ENCODE measurements around the gene DBNL.

The DBNL gene

DNA sequence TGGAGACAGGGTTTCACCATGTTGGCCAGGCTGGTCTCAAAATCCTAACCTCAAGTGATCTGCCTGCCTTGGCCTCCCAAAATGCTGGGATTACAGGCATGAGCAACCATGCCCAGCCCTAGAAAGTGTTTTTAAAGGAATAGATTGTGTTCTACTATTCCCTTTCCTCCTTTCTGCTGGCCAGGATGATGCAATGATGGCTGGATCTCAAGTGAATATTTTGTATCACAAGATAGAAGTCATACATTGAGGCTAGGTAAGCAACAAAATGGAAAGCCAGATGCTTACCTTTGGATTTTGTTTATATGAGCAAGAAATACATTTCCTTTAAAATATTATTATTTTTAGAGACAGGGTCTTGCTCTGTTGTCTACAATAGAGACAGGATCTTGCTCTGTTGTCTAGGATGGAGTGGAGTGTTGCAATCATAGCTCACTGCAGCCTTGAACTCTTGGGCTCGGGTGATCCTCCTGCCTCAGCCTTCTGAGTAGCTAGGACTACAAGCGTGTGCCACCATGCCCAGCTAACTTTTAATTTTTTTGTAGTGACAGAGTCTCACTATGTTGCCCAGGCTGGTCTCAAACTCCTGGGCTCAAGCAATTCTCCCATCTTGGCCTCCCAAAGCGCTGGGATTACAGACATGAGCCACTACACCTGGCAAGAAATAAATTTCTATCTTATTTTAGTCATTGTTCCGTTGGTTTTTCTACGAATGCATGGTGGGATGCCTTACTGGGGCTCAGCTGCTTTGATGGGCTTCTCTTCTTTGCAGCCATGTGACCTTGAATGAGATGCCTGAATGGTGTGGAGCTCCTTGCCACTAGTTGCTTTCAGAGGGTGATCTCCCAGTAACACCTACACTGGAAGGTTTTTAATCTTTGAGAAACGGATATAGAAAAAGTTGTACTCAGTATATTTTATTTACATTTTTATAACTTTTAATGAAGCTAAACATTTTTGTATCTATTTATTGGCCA lies 53.9 kb downstream of the DBNL start:
- no peak for DNase-seq (ENCODE audit: low read depth in 2 of 2, low spot score in 1 of 2)

DNA sequence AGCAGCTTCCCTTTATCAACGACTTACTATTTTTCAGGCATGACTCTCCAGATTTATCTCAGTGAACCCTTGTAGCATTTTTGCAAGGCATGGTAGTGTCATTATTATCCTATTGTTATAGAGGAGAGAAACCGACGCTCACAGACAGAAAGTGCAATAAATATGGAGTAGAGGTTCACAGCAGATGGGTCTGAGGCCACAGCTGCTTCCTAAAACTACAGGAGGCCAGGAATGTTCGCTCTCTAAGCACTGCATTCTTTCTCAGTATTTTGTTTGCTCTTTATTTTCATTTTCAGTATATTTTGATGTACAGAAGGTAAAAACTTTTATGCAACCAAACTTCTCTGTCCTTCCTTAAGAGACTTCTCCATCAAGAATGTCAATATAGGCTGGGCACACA lies 55.2 kb downstream of the DBNL start:
- no peak for DNase-seq (ENCODE audit: low read depth in 2 of 2, low spot score in 1 of 2)

DNA sequence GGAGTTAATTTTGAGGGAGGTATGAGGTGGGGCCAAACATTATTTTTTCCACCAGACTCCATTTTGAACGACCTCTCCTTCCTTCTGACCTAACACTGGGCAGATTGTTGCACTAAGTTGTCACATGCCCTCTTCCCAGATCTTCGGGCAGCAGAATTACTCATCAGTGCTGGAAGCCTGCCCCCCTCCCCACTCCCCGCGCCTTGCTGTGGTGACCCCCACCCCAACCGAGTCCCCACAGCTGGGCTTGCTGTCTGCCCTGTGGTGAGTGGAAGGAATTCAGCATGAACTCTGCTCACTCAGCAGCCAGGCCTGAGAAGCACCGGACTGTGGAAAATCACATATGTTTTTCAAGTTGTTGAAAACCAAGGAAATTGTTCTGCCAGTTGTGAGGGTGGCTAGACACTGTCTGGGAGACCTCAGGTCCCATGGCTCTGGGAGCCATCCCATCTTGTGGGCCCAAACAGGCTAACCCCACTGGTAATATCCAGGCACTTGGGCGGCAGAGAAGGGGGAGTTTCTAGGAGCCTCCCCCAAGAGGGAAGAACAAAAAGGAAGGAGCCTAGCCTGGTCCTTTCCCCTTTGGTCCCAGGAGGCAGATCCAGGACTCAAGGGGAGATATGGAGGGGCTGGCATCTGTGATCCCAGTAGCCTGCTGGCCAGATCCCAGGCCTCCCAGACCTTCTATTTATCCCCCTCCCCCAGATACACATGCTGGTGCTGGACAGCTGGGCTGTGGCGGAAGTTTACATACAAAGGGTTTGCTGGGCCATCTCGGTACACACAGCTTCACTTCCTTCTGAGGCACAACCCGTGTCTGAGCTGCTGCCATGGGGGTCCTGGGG lies 56.2 kb downstream of the DBNL start:
- DNase-seq (ENCODE audit: low read depth in 2 of 2, low spot score in 1 of 2), result no peak

DNA sequence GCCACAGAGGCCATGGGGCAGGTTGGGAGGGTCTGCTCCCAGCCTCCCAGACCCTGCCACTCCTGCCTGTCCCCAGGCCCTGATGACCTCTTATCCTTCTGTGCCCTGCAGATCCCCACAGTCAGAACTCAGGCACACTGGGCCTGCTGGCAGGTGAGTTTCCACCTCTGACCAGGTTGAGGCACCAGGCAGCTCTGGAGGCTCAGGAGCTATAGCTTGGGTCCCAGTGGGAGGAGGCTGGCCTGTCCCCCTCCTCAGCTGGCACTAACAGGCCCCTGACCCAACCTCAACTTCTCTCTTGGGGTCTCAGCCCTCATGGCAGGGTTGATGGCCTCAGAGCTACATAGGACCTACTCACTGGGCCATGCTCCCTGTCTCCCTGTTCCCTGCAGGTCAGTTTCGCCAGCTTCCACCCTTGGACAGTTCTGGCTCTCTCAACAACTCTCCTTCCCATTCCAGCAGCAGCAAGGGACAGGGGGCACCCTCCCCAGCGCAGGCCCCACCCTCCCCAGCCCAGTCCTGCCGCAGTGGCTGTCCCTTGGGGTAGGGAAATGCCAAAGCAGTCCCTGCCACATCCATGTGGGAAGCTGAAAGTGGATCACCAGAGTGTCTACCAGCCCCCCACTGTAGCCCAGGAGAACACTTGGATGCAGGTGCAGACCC lies 56.9 kb downstream of the DBNL start:
- no peak for DNase-seq (ENCODE audit: low read depth in 2 of 2, low spot score in 1 of 2)

DNA sequence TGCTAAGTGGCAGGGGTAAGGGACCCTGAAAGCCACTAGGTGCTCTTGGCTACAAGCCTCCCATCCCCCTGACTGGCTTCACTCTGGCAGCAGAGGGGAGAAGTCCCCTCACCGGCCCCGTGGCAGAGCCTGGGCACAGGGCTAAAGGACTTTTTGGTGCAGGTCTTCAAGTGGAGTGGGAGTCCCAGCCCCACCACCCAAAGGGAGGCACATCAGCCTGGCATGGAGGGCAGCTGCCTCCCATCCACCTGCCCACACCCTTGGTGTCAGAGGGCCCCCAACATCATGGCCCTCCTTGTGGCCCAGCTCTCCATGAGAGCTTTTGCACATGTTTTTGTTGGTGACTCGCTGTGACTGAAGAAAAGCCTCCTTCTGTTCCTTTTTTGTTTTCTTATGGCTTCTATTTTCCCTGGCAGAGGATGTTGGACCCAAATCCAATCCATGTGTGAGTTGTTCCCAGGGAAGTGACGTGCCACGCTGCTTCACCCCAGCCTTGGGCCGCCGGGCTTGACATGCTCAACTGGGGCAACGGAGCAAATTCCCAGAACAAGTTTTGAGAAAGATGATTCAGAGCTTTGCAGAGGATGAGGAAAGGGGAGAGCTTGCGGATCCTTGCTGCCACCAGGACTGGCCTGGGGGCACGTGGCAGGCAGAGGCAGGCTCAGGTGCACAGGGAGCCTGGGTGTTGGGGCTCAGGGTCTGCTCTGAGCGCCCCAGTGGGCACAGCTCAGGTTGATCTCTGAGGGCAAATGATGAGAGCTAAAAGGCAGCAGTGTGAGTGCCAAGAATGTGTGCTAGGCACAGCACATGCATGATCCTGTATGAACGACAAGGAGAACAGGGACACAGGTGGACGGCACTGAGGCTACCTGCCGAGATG lies 57.7 kb downstream of the DBNL start:
- no peak for DNase-seq (ENCODE audit: low read depth in 2 of 2, low spot score in 1 of 2)

DNA sequence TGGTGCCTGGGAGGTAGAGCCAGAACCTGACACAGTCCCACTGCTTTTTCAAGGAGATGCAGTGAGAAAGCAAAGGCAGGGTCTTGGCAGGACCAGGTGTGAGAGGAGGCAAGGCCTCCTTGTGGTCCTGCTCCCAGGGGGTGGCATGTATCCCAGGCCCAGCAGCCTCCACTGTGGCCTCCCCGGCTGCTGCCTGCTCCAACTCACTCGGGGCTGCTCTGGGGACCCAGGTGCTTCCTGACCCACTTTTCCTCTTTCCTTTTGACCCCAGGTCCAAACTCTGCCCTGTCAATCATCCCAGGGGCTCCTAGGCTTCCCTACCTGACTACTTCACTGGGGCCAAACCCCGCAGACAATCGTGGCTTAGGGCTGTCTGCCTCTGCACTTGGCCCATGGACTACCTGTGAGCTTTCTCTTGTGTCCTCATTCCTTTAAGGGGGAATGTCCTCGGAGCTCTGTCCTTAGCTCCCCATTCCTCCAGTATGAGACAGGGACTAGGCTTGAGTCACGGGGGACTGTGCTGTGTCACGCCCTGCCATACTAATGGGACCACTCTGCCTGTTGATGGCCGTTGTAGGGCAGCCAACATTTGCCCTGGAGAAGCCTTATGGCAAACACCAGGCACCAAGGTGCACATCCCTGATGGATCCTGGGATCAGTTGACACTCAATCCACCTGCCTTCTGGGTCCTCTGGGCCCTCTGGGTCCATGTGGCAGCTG lies 58.5 kb downstream of the DBNL start:
- no peak for DNase-seq (ENCODE audit: low read depth in 2 of 2, low spot score in 1 of 2)

DNA sequence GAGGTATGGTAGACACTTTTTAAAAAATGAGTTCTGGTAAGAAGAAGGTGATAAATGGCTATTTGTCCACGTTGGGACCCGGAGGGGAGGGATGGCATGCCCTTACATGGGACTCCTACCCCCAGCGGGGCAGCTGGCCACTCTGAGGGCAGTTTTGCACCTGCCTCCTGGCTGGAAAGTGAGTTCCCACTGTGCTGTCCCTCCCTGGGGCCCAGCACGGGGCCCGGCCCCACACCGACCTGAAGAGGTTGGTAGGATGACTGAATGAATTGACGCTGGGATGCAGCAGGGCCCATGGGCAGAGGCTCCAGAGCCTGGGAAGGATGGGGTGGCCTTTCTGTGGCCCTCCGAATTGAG lies 59.0 kb downstream of the DBNL start:
- no peak for DNase-seq (ENCODE audit: low read depth in 2 of 2, low spot score in 1 of 2)

DNA sequence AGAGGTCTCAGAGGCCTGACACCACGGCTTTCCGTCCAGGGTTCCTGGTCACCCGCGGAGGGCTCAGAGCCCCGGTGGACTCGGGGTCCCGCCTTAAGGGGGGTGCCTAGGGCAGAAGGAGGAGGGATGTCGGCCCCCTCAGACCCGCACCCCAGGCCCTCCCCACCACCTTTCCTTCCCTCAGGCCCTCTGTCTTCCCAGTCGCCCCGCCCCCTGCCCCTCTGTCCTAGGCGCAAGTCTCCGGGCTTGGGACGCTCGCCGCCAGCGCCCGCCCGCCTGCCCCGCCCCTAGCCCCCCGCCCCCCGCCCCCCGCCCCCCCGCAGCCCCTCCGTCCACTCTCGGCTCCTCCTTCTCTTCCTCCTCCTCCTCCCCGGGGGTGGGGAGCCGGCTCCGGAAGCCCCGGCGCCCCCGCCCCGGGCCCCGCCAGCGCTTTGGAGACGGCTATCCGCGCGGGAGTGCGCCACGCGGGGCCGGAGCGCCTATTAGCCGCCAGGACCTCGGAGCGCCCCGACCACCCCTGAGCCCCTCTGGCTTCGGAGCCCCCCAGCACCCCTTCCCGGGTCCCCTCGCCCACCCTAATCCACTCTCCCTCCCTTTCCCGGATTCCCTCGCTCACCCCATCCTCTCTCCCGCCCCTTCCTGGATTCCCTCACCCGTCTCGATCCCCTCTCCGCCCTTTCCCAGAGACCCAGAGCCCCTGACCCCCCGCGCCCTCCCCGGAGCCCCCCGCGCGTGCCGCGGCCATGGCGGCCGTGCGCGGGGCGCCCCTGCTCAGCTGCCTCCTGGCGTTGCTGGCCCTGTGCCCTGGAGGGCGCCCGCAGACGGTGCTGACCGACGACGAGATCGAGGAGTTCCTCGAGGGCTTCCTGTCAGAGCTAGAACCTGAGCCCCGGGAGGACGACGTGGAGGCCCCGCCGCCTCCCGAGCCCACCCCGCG lies 59.7 kb downstream of the DBNL start, which contains the start of gene AEBP1:
TSS of gene AEBP1 (plus strand) at position 423 of the 937 bp plus-strand sequence. CDS start at position 744, 321 bp downstream.
- DNase-seq (ENCODE audit: low read depth in 2 of 2, low spot score in 1 of 2), result no peak

DNA sequence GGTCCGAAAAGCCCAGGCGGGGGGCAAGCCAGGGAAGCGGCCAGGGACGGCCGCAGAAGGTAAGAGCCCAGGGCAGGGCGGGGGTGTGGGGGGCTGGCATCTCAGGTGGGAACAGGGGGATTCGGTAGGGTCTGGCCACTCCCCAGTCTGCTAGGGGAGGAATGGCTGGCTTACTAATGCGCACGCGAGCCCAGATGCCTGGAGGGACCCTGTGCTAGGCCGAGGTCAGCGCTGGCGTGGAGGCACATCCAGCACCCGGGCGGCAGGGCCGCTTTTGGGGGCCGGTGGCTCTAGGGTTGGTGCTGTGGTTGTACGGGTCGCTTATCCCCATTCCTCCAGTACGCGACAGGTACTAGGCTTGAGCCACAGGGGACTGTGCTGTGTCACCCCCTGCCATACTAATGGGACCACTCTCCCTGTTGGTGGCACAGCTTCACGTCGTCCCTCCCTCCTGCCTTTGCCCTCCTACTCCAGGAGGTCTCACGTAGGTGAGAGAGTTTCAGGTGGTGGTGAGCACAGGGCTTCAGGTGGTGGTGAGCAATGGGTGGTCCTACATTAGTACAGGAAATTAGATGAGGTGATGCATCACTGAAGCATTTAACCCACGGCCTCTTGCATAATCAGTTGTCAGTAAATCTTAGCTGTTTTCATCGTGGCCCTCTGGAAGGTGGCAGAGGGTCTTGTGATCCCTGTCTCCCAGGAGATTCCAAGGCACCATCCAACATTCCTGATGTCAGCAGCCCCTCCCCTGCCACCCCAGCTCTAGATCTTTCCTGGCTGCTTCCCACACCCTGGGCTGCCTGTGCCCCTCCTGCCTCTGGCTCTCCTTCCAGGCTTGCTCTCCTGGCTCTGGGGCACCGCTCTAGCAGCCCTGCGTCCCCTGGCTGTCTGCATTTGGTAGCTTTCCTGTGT lies 60.6 kb downstream of the DBNL start:
- DNase-seq (ENCODE audit: low read depth in 2 of 2, low spot score in 1 of 2), result no peak

DNA sequence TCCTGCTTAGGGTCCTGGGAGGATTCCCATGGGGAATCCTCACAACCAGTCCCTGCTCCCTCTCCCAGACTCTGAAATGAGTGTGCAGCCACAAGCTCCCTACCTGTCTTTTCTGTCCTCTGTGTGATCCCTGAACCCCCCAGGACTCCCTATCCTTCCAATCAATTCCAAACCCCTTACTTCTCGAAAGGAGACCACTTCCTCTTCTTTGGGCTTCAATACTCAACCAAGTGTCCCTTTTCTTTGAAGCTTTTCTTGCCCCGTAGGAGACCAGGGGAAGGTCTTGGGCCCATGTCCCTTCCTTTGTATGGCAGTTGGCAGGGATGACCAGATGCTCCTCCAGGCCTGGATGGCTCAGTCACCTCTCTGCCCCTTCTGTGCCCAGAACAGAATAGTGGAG lies 61.3 kb downstream of the DBNL start:
- no peak for DNase-seq (ENCODE audit: low read depth in 2 of 2, low spot score in 1 of 2)

DNA sequence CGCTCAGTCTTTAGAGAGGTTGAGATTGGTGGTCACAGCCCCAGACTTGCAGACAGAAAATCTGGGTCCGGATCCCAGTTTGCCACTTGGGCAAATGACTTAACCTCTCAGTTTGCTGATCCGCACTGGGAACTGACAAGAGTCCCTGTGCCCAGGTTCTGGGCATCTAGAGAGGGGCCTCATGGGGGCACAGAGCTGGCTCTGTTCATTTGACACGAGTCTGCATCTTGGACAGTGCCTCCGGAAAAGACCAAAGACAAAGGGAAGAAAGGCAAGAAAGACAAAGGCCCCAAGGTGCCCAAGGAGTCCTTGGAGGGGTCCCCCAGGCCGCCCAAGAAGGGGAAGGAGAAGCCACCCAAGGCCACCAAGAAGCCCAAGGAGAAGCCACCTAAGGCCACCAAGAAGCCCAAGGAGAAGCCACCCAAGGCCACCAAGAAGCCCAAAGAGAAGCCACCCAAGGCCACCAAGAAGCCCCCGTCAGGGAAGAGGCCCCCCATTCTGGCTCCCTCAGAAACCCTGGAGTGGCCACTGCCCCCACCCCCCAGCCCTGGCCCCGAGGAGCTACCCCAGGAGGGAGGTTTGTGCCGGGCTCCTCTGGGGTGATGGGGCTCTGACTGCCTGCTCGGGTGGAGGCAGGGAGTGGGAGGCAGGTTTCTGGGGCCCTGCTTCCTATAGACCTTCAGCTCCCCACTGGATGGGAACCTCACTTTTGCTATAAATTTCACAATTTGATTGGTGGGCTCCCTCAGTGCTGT lies 62.0 kb downstream of the DBNL start:
- DNase-seq (ENCODE audit: low read depth in 2 of 2, low spot score in 1 of 2), result no peak

DNA sequence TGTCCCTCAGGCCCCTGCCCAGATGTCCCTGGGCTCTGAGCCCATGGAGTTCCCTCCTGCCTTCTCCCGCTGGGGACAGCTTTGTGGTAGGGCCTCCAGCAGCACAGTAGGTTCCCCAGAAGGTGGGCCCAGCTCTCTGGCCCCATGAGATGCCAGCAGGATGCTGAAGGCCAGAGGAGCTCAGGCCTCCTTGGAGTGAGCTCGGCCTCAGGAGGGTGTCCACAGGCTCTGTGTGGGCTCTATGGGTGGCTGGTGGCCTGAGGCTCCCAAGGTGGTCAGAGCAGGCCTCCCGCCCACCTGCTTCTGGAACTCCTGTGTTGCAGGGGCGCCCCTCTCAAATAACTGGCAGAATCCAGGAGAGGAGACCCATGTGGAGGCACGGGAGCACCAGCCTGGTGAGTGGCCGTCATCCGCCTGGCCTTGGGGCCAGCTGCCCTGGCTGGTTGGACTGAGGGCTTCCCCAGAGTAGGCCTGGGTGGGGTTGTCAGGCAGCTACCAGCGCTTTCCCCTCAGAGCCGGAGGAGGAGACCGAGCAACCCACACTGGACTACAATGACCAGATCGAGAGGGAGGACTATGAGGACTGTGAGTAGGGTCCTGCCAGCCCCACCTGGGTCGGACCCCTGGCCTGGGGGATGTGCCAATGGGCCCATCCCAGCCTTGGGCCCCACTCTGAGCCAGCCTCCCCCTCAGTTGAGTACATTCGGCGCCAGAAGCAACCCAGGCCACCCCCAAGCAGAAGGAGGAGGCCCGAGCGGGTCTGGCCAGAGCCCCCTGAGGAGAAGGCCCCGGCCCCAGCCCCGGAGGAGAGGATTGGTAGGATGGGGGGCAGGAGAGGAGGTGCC lies 62.8 kb downstream of the DBNL start:
- DNase-seq (ENCODE audit: low read depth in 2 of 2, low spot score in 1 of 2), result no peak

DNA sequence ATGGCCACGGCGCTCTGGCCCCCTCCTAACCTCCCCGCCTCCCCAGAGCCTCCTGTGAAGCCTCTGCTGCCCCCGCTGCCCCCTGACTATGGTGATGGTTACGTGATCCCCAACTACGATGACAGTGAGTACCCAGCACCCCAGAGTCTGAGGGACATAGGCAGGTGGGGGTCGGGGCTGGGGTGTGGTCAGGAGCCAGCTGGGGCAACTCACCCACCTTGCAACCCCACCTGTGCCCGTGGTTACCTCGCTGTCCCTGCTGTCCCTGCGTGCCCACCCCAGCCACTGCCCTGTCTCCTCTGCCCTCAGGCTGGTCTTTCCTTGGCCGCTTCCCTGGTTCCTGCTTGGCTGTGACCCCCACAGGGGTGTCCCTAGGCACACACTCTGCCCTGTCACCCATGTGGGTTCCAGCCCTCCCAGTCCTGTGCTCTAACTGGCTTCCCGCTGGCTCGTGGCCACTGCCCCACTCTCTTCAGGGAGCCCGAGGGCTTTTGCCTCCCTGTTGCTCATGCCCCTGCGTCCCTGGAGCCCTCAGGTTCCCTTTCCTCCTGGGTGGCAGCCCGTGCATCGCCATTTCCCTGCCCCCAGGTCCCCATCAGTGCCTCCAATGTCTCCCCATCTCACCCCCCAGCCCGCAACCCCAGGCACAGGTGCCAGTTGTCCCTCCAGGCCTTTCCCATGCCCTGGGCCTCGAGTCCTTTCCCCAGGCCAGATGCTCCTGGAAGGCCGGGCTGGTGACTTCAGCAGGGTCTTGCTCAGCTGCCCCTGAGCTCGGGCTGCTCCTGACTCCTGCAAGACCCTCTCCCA lies 63.7 kb downstream of the DBNL start:
- no peak for DNase-seq (ENCODE audit: low read depth in 2 of 2, low spot score in 1 of 2)

DNA sequence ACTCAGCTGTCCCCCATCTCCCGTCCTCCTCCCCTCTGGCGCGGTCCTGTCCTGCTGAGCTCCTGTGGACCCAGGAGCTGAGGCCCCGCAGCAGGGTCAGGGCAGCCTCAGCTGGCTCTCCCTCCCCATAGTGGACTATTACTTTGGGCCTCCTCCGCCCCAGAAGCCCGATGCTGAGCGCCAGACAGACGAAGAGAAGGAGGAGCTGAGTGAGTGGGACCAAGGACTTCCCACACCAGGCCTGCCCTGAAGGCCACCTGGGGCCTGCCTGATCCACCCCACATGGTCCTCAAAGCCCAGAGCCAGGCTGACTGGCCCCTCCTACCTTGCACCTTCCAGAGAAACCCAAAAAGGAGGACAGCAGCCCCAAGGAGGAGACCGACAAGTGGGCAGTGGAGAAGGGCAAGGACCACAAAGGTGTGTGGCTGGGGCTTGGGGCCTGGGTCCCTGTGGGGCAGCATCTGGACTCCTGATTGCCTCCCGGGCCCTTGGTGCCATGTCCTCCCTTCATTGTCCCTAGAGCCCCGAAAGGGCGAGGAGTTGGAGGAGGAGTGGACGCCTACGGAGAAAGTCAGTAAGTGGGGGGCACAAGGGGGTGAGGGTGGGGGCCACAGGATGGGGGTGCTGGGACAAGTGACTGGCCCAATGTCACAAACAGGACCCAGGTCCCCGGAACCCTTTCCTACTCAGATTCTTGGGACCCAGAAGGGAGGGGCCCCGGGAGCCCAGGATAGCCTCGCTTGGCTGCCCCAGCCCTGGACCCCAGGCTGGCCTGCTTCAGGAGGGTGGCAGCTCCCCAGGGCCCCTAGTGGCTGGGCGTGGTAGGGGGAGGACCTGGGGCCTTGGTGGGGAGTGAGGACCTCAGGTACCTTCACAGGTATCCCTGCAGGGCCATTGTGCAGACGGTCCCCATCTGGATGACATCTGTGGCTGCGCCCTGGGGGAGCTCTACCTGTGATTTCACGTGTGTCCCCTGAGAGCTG lies 64.6 kb downstream of the DBNL start:
- DNase-seq (ENCODE audit: low read depth in 2 of 2, low spot score in 1 of 2), result no peak
